ENCODE results near the gene FKBP7. TPM values are rescaled to one million over a fixed set of nuclear protein-coding genes. Genes with fewer than 3 reads are reported as not detected.
A peak's percentile ranks its signal among the peaks of the same experiment; 100 is the strongest.

The FKBP7 gene
- total and polyA plus RNA-seq, 2 of the 8 experiments (the other 6 are each of a cell fraction or from before 2014, with no cell fraction given) = 3.6 to 7.0 TPM

DNA sequence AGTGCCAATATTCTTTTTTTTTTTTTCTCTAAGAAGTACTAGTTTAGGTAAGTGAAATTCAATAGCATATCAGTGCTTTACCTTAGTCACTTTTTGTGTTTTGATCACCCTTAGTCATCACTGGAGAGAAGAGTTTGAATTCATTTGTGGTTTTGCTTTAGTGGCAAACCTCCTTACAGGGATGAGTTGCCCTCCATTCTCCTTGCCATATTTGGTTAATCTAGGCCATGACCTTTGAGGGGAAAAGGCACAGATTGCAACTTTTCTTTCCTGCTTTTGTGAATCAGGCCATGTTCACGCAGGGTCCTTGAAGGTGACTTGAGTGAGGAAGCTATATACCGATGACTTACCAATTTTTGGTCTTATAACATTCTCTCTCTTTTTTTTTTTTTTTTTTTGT lies 36.3 kb upstream of the FKBP7 start:
- Histone ChIP-seq H3K56ac (replicated peaks; ENCODE audit: insufficient read length, low read depth, low read length) (no peak overlapping the region), H3K18ac (ENCODE audit: extremely low read depth, low read length) (no peak overlapping the region), H3K9me3 (ENCODE audit: insufficient read depth in 2 of 2, low read depth in 1 of 2, low read length in 1 of 2) (no peaks in the 10 kb centered on the region), H3K79me2 (ENCODE audit: control insufficient read depth in 1 of 2, insufficient read depth in 2 of 2, low read length in 2 of 2) (no peaks in the 10 kb centered on the region), H3K14ac (ENCODE audit: insufficient read length) (no peak overlapping the region), H4K20me1 (replicated peaks in 1 of 2; ENCODE audit: control insufficient read depth in 1 of 2, insufficient read depth in 2 of 2, low read length in 2 of 2) (no peaks in the 10 kb centered on the region), H2BK20ac (ENCODE audit: low read length) (no peak overlapping the region), H2BK120ac (replicated peaks; ENCODE audit: low read depth, low read length) (no peak overlapping the region), H2AK5ac (ENCODE audit: low read depth, low read length) (no peak overlapping the region), H3K23ac (ENCODE audit: insufficient read length) (no peak overlapping the region), H2BK5ac (ENCODE audit: low read depth, low read length) (no peak overlapping the region), H3K9ac (replicated peaks in 1 of 4; ENCODE audit: extremely low read depth in 1 of 4, low read depth in 3 of 4, low read length in 3 of 4) (peak overlapping the region in 1 of 4 experiments; percentile 18; a peak in 1 of 7 replicates), H2BK12ac (ENCODE audit: low read depth, low read length) (no peak overlapping the region), H3K27ac (ENCODE audit: low read depth, low read length) (no peak overlapping the region), H4K91ac (replicated peaks; ENCODE audit: insufficient read length, low read length) (no peak overlapping the region), H3K4me3 (ENCODE audit: extremely low read depth in 1 of 4, insufficient read depth in 2 of 4, low read depth in 3 of 4, low read length in 4 of 4) (no peak overlapping the region), H3K36me3 (ENCODE audit: control insufficient read depth in 2 of 4, insufficient read depth in 4 of 4, low read length in 3 of 4) (no peaks in the 10 kb centered on the region; a peak in 1 of 8 replicates), H2BK15ac (ENCODE audit: low read length) (no peak overlapping the region), H3K4ac (replicated peaks; ENCODE audit: insufficient read length, low read depth, low read length) (no peak overlapping the region), H3K4me1 (replicated peaks in 1 of 4; ENCODE audit: control insufficient read depth in 3 of 4, insufficient read depth in 4 of 4, low read length in 3 of 4) (no peaks in the 10 kb centered on the region), H3K4me2 (ENCODE audit: insufficient read depth in 1 of 2, low read depth in 2 of 2, low read length in 2 of 2) (no peak overlapping the region), H4K5ac (ENCODE audit: insufficient read length, low read depth, low read length) (no peak overlapping the region), H3K27me3 (replicated peaks in 1 of 4; ENCODE audit: control insufficient read depth in 3 of 4, extremely low read depth in 1 of 4, insufficient read depth in 3 of 4, low read length in 3 of 4) (no peaks in the 10 kb centered on the region), H2AFZ (ENCODE audit: low read length) (no peak overlapping the region), H4K8ac (ENCODE audit: extremely low read depth, insufficient read depth, low read length) (no peak overlapping the region), H3K23me2 (ENCODE audit: low read depth, low read length) (no peaks in the 10 kb centered on the region), H3K79me1 (ENCODE audit: low read depth, low read length) (no peaks in the 10 kb centered on the region)
- FAIRE-seq (no peak), DNase-seq (ENCODE audit: low read depth in 1 of 2, low spot score in 2 of 2) (no peak)
- 83% methylated on average over 2 of the region's 2 CpGs; no CpG with 5 or more reads in 1 of the 2 experiments for WGBS, 2 experiments (ENCODE audit: extremely low coverage in 1 of 2, insufficient coverage in 1 of 2, insufficient read length in 1 of 2, insufficient replicate concordance in 2 of 2, low coverage in 1 of 2, low lambda C conversion rate in 2 of 2, missing lambda C conversion rate in 1 of 2)
- ChIA-PET POLR2A (ENCODE audit: partially characterized antibody) (no interaction called here), CTCF (ENCODE audit: partially characterized antibody) (no interaction called here)
- no peak for TF ChIP-seq TAF1 (IDR thresholded peaks at IDR 0.05; ENCODE audit: low read depth, low read length)
- no peak for TF ChIP-seq GTF2F1 (IDR thresholded peaks at IDR 0.05; ENCODE audit: borderline replicate concordance, low read depth, low read length)
- TF ChIP-seq MAFK (IDR thresholded peaks at IDR 0.05; ENCODE audit: low read depth, low read length) = no peak
- TF ChIP-seq SIX5 (IDR thresholded peaks at IDR 0.05; ENCODE audit: low read depth, low read length) = no peak
- no peak for TF ChIP-seq JUN (IDR thresholded peaks at IDR 0.05; ENCODE audit: low read depth, low read length)
- no peak for TF ChIP-seq TCF12 (IDR thresholded peaks at IDR 0.05; ENCODE audit: low read depth, low read length)
- TF ChIP-seq BCL11A (IDR thresholded peaks at IDR 0.05; ENCODE audit: low read depth in 2 of 2, low read length in 2 of 2) = no peak
- TF ChIP-seq EP300 (IDR thresholded peaks at IDR 0.05; ENCODE audit: borderline replicate concordance in 1 of 2, low read depth in 2 of 2, low read length in 2 of 2) = no peak
- TF ChIP-seq SUZ12 (IDR thresholded peaks at IDR 0.05; ENCODE audit: low read length) = no peak

Measured in H1 (cell line).